Left forelimb (tissue), 1 donor: ENCODE data around the gene CHRNE.

Experiments
- DNase-seq: peaks from one replicate; pipeline ENCODE4 v3.0.0-alpha.2; 2018; ENCODE audit warnings: low spot score

CHRNE gene

GRCh38 chr17:4854111-4854681 lies 48.7 kb downstream of the CHRNE start:
- no peak for DNase-seq

GRCh38 chr17:4853208-4853671 lies 49.7 kb downstream of the CHRNE start:
- no peak for DNase-seq

- no peak for DNase-seq
Measured at GRCh38 chr17:4852567-4853207, 50.2 kb downstream of the CHRNE start.

GRCh38 chr17:4851084-4851483 lies 51.8 kb downstream of the CHRNE start:
- no peak for DNase-seq

- no peak for DNase-seq
Measured at GRCh38 chr17:4850246-4850645, 52.7 kb downstream of the CHRNE start.

- no peak for DNase-seq
Measured at GRCh38 chr17:4849011-4849536, 53.8 kb downstream of the CHRNE start.
